NCI-H1930 (cell line): ENCODE results near the gene RND1.
"Not testable (repeated sequence)": the region's sequence is repeated elsewhere in the genome, so short reads cannot be mapped to it uniquely, and the experiment has no call there.

Experiments used
- DNase-seq, 2 experiments: peaks; one replicate each; lab custom pipeline; 2025; lab: John Stamatoyannopoulos, UW

The RND1 gene

DNA sequence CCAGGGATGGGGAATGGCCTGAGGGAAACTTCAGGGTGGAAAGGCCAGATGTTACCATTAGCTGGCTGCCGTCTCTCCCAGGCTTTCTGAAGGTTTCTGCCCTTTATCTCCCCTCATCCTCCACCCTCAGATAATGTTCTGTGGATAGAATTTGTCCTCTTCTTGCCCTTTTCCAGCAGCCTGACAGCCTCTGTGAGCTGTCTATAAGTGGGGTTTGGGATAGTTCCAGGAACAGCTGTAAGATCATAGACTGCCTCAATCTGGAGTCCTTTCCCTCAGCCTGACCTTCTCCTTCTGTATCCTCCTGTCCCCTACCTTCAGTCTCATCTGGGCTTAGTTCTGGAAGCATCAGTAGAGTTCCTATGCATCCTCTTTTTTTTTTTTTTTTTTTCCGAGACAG, 2.8 kb upstream of the RND1 start:
- DNase-seq: no peak

DNA sequence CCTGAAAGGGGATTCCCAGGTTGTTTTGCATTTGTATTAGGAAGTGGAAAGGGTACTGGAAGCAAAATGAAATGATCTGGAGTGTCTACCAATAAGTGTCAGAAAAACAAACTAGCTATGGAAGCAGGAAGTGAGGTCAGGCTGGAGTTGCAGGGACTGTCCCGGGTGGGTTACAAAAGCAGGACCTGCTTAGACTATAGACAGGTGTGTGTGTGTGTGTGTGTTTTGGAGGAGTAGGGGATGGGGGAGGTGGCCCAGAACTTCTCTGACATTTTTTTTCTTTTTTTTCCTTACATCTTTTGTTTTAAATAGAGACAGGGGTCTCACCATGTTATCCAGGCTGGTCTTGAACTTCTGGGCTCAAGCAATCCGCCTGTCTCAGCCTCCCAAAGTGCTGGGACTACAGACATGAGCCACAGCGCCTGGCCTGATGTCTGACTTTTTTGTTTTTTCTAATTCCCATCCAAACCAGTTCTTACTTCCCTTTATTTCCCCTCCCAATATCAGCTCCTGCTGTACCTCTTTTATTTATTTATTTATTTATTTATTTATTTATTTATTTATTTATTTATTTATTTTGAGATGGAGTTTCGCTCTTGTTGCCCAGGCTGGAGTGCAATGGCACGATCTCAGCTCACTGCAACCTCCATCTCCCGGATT, 512 bp upstream of the RND1 start:
- no peak for DNase-seq

DNA sequence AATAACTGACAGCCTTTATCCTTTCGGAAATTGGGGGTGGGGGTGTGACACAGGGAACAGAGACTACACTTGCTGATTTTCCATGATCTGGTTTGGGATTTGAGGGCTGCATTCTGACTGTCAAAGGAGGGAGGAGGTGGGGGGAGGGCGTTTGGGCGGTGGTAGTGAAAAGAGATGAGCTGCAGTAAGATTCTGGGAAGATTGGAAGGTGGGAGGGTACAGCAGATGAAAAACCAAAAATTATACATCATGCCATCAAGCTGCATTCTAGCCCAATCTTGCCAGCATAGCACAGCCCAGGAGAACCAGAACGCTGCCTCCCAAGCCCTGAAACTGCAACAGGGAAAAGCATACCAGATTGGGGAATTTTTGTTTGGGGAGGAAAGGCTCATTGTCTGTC, 2.4 kb downstream of the RND1 start:
- DNase-seq: no peak

DNA sequence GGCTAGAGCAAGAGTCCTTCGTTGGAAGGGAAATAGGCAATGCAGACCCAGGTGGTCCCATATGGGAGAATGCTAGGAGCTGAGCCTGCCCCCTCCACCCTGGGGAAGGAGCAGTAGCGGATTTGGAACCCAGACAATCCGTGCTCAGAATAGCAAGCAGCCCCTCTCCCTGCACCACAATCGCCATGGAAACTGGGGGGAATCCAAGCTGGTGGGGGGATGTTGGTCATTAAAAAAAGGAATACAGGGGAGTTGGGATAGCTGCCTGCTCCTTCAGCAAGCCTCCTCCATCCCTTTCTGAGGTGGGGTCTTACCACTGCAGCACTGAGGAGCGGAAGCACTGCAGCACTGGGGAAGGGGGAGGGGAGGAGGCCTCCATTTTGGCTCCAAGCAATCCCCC, 2.9 kb downstream of the RND1 start:
- no peak for DNase-seq

DNA sequence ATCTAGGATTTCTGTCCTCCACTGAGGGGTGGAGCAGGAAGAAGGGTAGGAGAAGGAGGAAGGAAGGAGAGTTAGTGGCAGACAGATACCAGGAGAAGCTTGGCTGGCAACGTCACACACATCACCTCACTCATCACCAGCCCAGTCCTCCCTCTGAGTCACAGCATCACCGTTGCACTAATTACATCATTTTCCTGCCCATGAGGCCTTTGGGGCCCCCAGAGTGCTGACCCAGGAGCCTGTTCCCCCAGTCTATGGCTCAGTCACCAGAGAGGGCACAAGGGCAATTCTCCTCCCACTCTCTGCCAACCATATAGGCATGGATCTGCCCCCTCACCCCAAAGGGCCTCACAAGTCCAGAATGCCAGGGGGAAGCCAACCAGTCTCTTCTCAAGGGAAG, 4.6 kb downstream of the RND1 start:
- no peak for DNase-seq

DNA sequence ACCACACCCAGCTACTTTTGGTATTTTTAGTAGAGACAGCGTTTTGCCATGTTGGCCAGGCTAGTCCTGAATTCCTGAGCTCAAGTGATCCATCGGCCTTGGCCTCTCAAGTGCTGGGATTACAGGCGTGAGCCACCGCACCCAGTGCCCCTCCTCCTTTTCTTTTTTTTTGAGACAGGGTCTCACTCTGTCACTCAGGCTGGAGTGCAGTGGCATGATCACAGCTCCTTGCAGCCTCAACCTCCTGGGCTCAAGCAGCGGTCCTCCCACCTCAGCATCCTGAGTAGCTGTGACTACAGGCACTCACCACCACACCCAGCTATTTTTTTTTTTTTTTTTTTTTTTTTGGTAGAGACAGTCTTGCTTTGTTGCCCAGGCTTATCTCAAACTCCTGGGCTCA, 5.4 kb downstream of the RND1 start:
- DNase-seq: not testable (repeated sequence)

DNA sequence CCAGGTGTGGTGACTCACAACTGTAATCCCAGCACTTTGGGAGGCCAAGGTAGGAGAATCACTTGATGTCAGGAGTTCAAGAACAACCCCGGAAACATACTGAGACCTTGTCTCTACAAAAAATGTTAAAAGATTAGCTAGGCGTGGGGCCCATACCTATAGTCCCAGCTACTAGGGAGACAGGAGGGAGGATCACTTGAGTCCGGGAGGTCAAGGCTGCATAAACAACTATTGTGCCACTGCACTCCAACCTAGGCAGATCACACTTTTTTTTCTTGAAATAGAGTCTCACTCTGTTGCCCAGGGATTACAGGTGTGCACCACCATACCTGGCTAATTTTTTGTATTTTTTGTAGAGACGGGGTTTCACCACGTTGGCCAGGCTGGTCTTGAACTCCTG, 6.1 kb downstream of the RND1 start:
- DNase-seq: no peak

DNA sequence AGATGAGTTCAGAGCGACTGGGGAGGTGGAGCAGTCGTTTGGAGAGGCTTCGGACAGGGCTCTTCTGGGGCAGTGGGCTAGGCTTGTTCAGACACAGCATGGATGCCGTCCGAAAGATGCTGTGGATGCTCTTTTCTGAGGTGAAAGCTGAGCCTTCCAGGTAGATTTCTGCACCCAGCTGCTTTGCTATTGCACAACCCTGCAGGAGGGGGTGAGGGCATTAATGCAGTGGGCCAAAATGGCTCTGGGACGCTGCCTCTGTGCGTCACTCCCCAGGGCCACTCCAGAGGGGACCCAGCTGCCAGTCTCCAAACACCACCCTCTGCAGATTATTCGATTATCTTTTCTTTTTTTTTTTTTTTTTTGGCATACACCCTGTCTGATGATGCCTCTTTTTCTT, 7.6 kb downstream of the RND1 start:
- DNase-seq: no peak

DNA sequence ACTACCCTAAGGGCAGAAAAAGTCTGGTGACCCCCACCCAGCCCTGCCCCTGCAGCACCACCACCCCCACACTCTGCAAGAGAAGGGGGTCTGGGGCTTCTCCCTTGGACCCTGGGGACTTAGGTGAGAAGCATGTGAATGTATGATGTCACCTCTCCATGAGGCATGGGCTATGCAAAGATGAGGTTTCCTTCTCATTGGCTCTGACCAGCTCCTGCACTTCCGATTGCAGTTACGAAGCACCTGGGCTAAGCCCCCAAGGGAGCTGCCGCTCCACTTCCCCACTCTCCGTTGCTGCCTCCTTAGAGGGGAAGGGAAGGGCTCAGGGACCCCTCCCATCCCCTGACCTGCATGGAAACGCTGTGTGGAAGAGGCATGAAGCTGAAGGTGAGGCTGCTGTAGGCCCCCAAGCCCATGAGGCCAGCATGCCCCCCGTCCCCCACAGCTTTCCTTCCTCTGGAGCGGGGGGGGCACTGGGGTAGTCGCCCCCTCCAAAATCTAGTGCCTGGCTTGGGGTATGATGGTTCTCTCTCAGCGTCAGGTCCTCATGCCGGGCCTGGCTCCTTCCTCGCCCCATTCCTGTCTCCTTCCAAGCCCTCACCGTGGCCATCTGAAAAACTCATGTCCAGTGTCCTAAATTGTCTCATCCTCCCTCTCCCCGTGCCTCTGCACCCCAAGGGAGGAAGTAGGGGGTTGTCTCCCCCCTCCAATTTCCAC, 8.2 kb downstream of the RND1 start:
- DNase-seq: no peak

DNA sequence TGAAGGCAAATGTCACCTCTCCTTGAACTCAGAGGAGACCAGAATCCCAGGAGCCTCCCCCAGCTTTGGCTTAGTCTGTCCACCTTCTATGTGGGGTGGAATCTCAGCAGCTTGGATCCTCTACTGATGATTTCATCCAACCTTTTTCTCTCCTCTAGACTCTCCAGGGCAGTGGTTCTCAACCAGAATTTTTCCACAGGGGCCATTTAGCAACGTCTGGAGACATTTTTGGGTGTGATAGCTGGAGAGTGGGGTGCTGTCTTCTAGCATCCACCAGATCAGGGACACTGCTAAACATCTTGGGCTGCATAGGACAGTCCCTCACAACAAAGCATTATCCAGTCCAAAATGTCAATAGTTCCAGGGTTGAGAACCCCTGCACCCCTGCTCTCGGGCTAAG, 9.3 kb downstream of the RND1 start:
- DNase-seq: no peak

DNA sequence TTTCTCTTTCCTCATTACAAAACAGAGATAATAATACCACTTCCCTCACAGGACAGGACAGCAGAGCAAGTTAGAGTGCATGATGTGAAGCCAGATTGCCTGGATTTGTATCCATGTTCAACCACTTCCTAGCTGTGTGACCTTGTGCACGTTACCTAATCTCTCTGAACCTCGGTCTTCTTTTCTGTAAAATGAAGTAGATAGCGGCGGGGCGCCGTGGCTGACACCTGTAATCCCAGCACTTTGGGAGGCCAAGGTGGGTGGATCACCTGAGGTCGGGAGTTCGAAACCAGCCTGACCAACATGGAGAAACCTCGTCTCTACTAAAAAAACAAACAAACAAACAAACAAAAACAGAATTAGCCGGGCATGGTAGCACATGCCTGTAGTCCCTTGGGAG, 10.7 kb downstream of the RND1 start:
- DNase-seq: not testable (repeated sequence)

DNA sequence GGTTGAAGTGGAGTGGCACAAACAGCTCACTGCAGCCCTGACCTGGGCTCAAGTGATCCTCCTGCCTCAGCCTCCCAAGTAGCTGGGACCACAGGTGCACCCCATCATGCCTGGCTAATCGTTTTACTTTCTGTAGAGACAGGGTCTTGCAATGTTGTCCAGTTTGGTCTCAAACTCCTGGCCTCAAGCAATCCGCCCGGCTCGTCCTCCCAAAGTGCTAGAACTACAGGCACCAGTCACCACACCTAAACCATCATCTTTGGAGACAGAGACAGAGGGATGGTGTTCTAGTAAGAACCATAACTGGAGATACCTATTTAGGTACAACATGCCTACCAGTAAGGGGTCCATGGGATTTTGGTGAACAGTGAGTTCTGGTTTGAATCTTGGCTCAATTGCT, 11.2 kb downstream of the RND1 start:
- no peak for DNase-seq

DNA sequence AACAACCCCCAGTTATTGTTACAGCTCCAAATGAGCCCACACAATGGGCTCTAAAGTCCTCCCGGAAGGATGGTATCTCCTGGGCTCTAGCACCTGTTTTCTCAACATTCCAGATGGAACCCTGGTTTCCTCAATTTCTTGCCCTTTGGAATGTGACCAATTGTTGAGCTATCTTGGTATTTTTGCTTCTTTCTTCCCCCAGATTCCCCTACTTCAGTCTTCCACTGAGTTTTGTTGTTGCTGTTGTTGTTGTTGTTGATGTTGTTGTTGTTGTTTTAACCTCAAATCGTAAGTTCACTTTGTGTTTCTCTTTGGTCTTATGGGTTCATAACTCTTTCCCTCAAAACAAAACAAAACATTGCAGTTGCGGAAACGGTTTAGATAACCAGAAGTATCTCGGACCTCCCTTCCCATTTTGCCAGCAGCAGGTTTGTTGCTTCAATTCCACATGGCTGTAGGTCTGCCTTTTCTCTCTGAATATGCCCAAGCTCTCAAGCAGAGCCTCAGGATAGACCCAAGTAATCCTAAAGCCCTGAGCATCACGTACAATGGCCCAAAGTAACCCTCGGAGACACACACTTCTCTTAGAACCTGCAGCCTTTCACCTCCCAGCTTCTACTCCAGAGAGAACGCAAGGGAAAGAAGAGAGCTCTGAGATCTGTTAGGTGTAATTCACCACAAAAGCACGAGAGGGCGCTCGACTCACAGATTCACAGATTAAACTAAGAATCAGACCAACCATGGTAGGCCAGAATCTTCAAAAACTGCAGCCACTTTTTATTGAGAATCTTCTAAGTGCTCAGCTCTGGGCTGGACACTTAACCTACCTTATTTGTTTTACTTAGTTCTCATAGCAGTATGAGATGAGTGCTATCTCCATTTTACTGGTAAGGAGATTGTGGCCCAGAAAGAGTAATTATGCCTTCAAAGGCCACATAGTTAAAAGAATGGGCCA, 12.7 kb downstream of the RND1 start:
- DNase-seq: peak; percentile 75 to 83

DNA sequence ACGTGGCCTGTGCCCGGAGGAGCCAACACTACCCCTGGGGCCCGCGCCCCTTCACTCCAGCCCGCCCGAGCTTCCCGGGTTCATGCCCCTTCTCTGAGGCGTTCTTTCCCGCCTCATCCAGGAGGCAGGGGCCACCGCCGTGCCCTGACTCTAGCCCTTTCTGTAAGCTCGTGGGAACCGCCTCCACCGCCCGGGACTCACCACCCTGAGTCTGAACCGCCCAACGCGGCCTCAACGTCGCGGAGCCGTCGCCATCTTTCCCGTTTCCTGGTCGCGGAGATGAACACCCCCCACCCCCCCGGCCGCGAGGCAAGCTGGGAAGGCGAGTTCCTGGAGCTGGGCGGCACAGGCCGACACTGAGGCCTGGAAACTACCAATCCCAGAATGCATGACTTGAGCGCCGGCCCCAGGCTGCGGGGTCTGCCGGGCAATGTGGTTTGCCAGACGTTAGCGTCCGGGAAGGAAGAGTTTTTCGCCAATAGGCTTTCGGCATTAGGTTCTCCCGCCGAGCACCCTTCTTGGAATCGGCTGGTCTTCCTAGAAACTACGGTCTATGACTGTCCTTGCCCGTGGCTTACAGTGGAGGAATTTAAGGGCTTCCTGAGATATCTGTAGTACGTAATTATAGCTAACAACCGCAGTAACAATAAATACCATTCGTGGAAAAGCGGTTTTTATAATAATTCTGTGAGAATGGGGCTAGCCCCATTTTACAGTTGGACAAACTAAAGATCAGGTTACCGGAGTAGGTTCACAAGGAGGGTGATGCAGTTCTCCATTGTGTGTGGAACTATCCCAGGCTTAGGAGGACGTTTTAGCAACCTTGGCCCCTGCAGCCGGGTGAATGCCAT, 13.6 kb downstream of the RND1 start, which contains the start of gene DDX23:
Gene DDX23 (minus strand): TSS at position 281 of the 851 bp plus-strand sequence. CDS start 6,381 bp downstream, outside the sequence.
- peak; percentile 94 to 95 for DNase-seq

DNA sequence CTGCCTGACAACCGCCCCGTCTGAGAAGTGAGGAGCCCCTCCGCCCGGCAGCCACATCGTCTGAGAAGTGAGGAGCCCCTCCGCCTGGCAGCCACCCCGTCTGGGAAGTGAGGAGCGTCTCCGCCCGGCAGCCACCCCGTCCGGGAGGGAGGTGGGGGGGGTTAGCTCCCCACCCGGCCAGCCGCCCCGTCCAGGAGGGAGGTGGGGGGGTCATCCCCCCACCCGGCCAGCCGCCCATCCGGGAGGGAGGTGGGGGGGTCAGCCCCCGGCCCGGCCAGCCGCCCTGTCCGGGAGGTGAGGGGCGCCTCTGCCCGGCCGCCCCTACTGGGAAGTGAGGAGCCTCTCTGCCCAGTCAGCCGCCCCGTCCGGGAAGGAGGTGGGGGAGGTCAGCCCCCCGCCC, 23.6 kb downstream of the RND1 start:
- not testable (repeated sequence) for DNase-seq

DNA sequence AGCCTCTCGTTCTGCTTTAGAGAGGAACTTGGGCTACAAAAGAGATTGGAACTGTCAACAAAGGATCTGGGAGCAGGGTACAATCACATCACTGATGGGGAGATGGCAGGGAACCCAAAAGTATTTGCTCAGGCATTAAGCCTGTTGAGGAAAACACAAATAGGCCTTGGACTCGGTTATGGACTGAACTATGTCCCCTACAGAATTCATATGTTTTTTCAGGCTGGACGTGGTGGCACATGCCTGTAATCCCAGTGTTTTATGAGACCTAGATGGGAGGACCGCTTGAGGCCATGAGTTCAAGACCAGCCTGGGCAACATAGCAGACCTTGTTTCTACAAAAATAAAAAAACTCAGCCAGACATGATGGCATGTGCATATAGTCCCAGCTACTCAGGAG, 27.6 kb downstream of the RND1 start:
- no peak for DNase-seq

DNA sequence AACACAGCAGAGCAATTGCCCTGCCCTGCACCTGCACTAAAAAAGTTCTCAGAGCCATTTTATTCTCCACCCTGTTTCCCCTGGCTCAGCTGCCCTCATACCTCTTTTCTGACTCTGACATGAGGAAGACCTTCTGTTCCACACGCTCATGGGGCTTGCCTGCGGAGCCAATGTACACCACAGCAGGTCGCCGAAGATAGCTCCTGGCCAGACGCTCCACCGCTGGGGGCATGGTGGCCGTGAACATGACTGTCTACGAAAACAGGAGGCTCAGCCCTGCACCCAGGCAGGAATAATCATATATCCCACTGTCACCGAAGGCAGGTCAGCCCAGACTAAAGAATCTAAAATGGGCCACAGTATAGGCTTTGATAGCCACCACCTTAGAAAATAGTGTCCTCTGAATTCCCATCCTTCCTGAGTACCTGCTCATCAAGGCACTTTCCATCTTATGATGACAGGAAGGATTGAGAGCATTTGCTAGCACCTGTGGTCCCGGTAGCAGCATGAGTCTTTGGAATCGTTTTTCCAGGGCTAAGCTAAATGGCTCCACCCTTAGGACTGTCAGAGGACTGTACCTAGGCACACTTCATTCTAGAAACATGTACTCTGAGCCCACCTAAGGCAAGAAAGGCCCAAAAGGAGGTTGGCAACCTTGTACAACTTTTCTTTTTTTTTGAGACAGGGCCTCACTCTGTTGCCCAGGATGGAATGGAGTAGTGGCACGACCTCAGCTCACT, 33.2 kb downstream of the RND1 start:
- DNase-seq: no peak

DNA sequence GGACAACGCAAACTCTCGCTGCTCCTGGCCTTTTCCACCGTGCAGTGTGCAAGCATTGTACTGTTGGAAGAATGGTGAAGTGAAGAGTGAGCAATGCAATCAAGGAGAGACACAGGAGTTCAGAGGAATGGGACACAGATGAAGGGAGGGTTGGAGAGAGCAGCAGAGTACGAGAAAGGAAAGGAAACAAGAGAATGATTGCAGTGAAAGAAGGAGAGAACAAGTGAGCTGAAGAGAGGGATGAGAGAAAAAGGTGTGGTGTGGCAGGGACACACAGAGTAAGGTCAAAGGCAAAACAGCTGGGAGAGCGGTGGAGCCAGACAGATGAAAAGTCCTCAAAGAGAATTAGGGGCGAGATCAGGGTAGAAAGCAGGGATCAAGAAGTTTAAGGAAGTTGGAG, 34.4 kb downstream of the RND1 start:
- no peak for DNase-seq

DNA sequence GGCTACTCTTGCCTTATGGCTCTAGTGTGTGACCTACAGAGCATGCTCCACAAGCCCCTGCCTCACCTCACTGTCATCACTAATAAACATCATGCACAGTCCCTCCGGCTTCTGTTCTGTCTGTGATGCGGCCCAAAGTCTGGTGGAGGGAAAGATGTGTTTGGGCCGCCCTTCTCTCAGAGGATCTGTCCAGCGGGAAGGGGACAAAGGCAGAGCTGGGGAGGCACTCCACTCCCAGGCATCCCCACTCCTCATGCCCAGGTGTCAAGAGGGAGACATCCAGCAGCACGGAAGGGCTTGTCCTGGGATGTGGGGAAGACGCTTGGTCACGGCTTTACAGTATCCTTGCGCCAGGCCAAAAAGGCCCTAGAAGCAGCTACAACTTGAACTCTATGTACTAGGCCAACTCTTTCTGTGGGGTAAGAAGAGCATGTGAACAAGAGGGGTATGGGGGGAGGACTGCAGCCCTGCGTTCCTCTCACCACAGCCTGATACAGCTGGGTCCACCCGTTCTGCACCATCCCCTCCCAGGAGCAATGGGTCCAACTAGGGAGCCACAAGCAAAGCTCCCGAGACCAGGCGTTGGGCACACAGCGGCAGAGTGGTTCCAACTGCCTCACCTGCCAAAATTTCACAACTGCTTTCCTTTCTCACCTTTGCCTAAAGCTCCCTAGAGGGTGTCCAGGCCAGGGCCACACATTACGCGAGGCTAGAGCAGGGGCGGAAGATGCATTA, 36.7 kb downstream of the RND1 start:
- no peak for DNase-seq

DNA sequence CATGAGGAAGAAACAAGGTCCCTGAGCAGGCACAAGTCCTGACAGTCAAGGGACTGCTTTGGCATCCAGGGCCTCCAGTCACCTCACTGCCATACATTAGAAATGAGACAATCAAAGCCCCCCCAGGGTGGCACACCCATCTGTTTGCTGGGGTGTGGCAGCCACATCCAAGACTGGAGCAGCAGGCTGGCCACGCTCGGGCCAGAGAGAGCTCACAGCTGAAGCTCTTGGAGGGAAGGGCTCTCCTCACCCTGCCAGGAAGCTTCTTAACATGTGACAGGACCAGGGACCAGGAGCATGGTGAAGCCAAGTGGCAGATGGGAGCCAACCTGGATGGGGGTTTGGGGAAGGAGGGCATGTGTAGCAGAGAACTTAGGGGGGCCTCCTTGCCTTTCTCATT, 37.4 kb downstream of the RND1 start:
- no peak for DNase-seq
